Lower leg skin (tissue), 3 donors: ENCODE measurements around the gene CEP104.

Experiments used
- POLR2A ChIP-seq, 2 donors: fragments of 450-650 bp; IDR thresholded peaks; one replicate each; pipeline ENCODE4 v1.6.1; 2016 to 2017; ENCODE audit warnings: antibody characterized with exemption in 2 of 2, mild to moderate bottlenecking in 1 of 2, moderate library complexity in 1 of 2
- TF ChIP-seq, protein P1 (sequence below), 3 donors: fragments of 450-650 bp; IDR thresholded peaks; one replicate each; pipeline ENCODE4 v1.5.1; 2016; ENCODE audit warnings: antibody characterized with exemption in 3 of 3, mild to moderate bottlenecking in 3 of 3, moderate library complexity in 2 of 3

DNA sequence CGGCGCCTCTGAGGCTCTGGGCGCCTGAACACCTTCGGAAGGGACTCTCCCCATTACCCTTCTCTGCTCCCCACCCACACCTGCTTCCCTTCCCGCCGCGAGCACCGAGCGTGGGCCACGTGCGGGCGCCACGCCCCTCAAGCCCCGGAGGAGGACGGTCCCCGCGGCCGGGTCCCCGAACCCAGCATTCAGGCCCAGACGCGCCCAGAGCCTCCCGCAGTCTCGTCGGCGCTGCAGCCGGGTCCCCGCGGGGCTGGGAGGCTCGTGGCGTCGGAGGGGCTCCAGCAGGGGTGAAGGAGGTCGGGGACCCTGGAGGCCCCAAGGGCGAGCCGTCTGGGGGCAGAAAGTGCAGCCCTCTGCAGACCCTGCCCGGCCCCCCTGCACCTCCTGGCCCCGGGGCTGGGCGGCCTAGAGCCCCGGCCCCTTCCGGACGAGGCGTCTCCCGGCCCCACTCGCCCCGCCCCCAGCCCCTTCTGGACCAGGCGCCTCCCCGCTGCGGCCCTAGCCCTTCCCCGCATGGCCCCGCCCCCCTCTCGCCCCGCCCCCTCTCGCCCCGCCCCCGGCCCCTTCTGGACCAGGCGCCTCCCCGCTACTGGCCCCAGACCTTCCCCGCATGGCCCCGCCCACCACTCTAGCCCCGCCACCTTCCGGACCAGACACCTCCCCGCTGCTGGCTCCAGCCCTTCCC lies 84.8 kb downstream of the CEP104 start:
- no peak for TF ChIP-seq POLR2A (IDR thresholded peaks at IDR 0.05)
- TF ChIP-seq, protein P1, sequence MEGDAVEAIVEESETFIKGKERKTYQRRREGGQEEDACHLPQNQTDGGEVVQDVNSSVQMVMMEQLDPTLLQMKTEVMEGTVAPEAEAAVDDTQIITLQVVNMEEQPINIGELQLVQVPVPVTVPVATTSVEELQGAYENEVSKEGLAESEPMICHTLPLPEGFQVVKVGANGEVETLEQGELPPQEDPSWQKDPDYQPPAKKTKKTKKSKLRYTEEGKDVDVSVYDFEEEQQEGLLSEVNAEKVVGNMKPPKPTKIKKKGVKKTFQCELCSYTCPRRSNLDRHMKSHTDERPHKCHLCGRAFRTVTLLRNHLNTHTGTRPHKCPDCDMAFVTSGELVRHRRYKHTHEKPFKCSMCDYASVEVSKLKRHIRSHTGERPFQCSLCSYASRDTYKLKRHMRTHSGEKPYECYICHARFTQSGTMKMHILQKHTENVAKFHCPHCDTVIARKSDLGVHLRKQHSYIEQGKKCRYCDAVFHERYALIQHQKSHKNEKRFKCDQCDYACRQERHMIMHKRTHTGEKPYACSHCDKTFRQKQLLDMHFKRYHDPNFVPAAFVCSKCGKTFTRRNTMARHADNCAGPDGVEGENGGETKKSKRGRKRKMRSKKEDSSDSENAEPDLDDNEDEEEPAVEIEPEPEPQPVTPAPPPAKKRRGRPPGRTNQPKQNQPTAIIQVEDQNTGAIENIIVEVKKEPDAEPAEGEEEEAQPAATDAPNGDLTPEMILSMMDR (IDR thresholded peaks at IDR 0.05) = no peak
